Endothelial cell of umbilical vein (primary cell): ENCODE measurements around the gene TF. TPM values are rescaled to one million over a fixed set of nuclear protein-coding genes. Genes with fewer than 3 reads are reported as not detected.

Experiments used
- BruUV-seq: library from RNA; stranded (reverse); fragments of 400-500 nt; replicated peaks from 2 replicates; lab custom pipeline; 2021; lab: Mats Ljungman, UMichigan
- CTCF ChIA-PET: fragments of 300-600, 350-600 bp; sonication (Branson Sonifier 250); formaldehyde crosslinking; loops from one replicate; lab custom pipeline; 2021; ENCODE audit warnings: antibody characterized with exemption, inconsistent platforms; lab: Charles Lee
- POLR2A ChIA-PET: fragments of 300-600, 350-600 bp; sonication (Branson Sonifier 250); formaldehyde crosslinking; loops from one replicate; lab custom pipeline; 2021; ENCODE audit warnings: antibody characterized with exemption, inconsistent platforms; lab: Charles Lee
- DNase-seq: peaks from one replicate; pipeline ENCODE4 v3.0.0-alpha.2; 2011; ENCODE audit warnings: low read depth, low spot score
- FAIRE-seq: peaks from 2 replicates; lab custom pipeline; 2011; peaks lifted over from hg19 to GRCh38; lab: Jason Lieb, UNC
- H2AFZ ChIP-seq: 2 replicates; pipeline ENCODE4 v1.6.0; 2012; ENCODE audit warnings: low read depth, low read length, control low read depth, inconsistent platforms
- H3K27ac ChIP-seq: 2 replicates; pipeline ENCODE4 v1.5.1; 2011; ENCODE audit warnings: low read depth, mild to moderate bottlenecking, control low read depth, low read length, moderate library complexity; ENCODE audit not compliant: insufficient read depth
- H3K27me3 ChIP-seq, 2 experiments: 2 replicates each; pipeline versions ENCODE4 v1.6.0 to v1.6.1; 2011; ENCODE audit warnings: low read length in 2 of 2, mixed read lengths in 1 of 2; ENCODE audit not compliant: control insufficient read depth in 2 of 2, insufficient read depth in 2 of 2
- H3K36me3 ChIP-seq, 2 experiments: 2 replicates in 1 of 2; 3 replicates in 1 of 2; pipeline ENCODE4 v1.5.1; 2011; ENCODE audit warnings: low read length in 2 of 2, mild to moderate bottlenecking in 1 of 2, moderate library complexity in 1 of 2; ENCODE audit not compliant: control insufficient read depth in 2 of 2, insufficient read depth in 2 of 2; ENCODE audit errors: extremely low read depth in 1 of 2
- H3K4me1 ChIP-seq: 3 replicates; pipeline ENCODE4 v1.5.1; 2011; ENCODE audit warnings: mild to moderate bottlenecking, low read length; ENCODE audit not compliant: control insufficient read depth, insufficient read depth; ENCODE audit errors: extremely low read depth
- H3K4me2 ChIP-seq: 2 replicates; pipeline ENCODE4 v1.6.1; 2011; ENCODE audit warnings: low read length, control low read depth, mixed read lengths; ENCODE audit not compliant: insufficient read depth
- H3K4me3 ChIP-seq, 3 experiments: fragments of 200-600 bp in 1 of 3; sonication (generic), shearing (Covaris generic) in 1 of 3; replicated peaks in 1 of 3; 2 replicates each; pipeline ENCODE4 v1.5.1; 2011 to 2016; ENCODE audit warnings: control low read depth in 3 of 3, low read length in 3 of 3, mild to moderate bottlenecking in 2 of 3, inconsistent platforms in 1 of 3, low read depth in 1 of 3, moderate library complexity in 1 of 3; ENCODE audit not compliant: insufficient read depth in 1 of 3
- H3K79me2 ChIP-seq: 2 replicates; pipeline ENCODE4 v1.6.0; 2012; ENCODE audit warnings: low read length, inconsistent platforms; ENCODE audit not compliant: control insufficient read depth, insufficient read depth
- H3K9ac ChIP-seq: replicated peaks from 2 replicates; pipeline ENCODE3; 2011; ENCODE audit warnings: low read length, control low read depth; ENCODE audit not compliant: insufficient read depth; ENCODE audit errors: extremely low read depth
- H3K9me1 ChIP-seq: replicated peaks from 3 replicates; pipeline ENCODE4 v1.6.0; 2011; ENCODE audit warnings: mild to moderate bottlenecking, low read length; ENCODE audit not compliant: control insufficient read depth, insufficient read depth; ENCODE audit errors: extremely low read depth
- H3K9me3 ChIP-seq: replicated peaks from 2 replicates; pipeline ENCODE4 v1.5.1; 2012; ENCODE audit warnings: low read length, inconsistent platforms; ENCODE audit not compliant: control insufficient read depth, insufficient read depth
- H4K20me1 ChIP-seq: replicated peaks from 2 replicates; pipeline ENCODE3; 2011; ENCODE audit warnings: mild to moderate bottlenecking, low read length; ENCODE audit not compliant: control insufficient read depth, insufficient read depth; ENCODE audit errors: extremely low read depth
- EZH2 ChIP-seq: IDR thresholded peaks from 2 replicates; pipeline ENCODE4 v1.6.1; 2012; ENCODE audit warnings: borderline replicate concordance, low read depth, mild to moderate bottlenecking, moderate library complexity, low read length, inconsistent platforms; ENCODE audit not compliant: severe bottlenecking
- FOS ChIP-seq: IDR thresholded peaks from 2 replicates; pipeline ENCODE4 v1.6.1; 2011; ENCODE audit warnings: mild to moderate bottlenecking, low read length, moderate library complexity, borderline replicate concordance; ENCODE audit not compliant: insufficient read depth
- GATA2 ChIP-seq: IDR thresholded peaks from 2 replicates; pipeline ENCODE4 v1.7.0; 2011; ENCODE audit warnings: low read depth, mild to moderate bottlenecking, moderate library complexity, mixed read lengths, low read length; ENCODE audit not compliant: insufficient read length, insufficient read depth
- JUN ChIP-seq: IDR thresholded peaks from 2 replicates; pipeline ENCODE4 v1.6.1; 2011; ENCODE audit warnings: borderline replicate concordance, low read depth; ENCODE audit not compliant: insufficient read length, insufficient read depth
- MYC ChIP-seq: IDR thresholded peaks from one replicate; pipeline ENCODE4 v1.6.1; 2011; ENCODE audit warnings: mild to moderate bottlenecking, low read depth, low read length
- POLR2A ChIP-seq: IDR thresholded peaks from 2 replicates; pipeline ENCODE4 v1.6.1; 2012; ENCODE audit warnings: low read depth, mild to moderate bottlenecking, control low read depth, low read length
- POLR2AphosphoS5 ChIP-seq: IDR thresholded peaks from 2 replicates; pipeline ENCODE4 v1.6.1; 2012; ENCODE audit warnings: low read depth, mild to moderate bottlenecking, control low read depth, low read length, moderate library complexity; ENCODE audit not compliant: insufficient read depth
- dilution Hi-C: fragments of 300-500 bp; cut with MboI; formaldehyde crosslinking; loops from one replicate; pipeline ENCODE4 v1.15.0; 2019; ENCODE audit warnings: low sequenced_read_pairs; ENCODE audit not compliant: extremely low pct_ligation_motif_present
- intact Hi-C: fragments of 100-400 bp; cut with micrococcal nuclease; formaldehyde crosslinking; loops from one replicate; pipeline ENCODE4 v1.10.0; 2022
- polyA plus RNA-seq, 4 experiments: library from polyadenylated mRNA; depleted of rRNA in 3 of 4; stranded (reverse) in 3 of 4; unstranded in 1 of 4; fragments of >200 nt; gene quantifications; 2 replicates each; pipeline versions ENCODE4 v1.2.1 to v1.2.3, GENCODE V29; 2011 to 2012; ENCODE audit warnings: missing spikeins in 1 of 4
- total RNA-seq: library from RNA; stranded (reverse); gene quantifications from 2 replicates; pipeline ENCODE4 v1.2.3, GENCODE V29; 2021
- TF ChIP-seq, protein P1 (sequence below), 2 donors: IDR thresholded peaks; 1 replicate in 1 of 2; 2 replicates in 1 of 2; pipeline ENCODE4 v1.5.1; 2011; ENCODE audit warnings: low read length in 2 of 2, mild to moderate bottlenecking in 2 of 2, moderate library complexity in 2 of 2, control low read depth in 1 of 2, inconsistent platforms in 1 of 2, low read depth in 1 of 2; ENCODE audit not compliant: insufficient read depth in 1 of 2; ENCODE audit errors: extremely low read depth in 1 of 2
- TF ChIP-seq, protein P2 (sequence below): IDR thresholded peaks from 2 replicates; pipeline ENCODE4 v1.6.1; 2011; ENCODE audit not compliant: insufficient read depth, insufficient read length

Gene TF
- total and polyA plus RNA-seq, 2 donors (not counting 3 experiments of a cell fraction or from before 2014, with no cell fraction given), result 0.32 to 0.69 TPM

DNA sequence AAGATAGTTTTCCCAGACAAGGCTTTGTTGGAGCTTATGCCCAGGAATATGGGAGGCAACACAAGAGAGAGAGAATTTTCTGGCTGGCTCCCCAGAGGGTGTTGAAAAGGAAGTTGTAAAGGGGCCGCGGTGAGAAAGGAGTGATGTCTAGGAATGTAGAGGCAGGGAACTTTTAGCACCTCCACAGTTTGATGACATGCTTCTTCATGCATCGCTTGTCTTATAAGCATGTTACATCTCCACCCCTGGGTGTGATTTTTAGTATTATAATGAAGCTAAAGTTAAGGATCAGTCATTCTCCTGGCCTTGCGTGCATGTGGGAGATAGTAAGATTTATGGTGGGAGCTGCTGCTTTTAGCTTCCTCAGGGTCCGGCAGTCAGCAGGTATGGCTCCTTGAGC lies 32.8 kb upstream of the TF start:
- Histone ChIP-seq H3K9ac (no peak overlapping the region), H3K4me2 (no peak overlapping the region), H3K27ac (no peak overlapping the region), H3K27me3 (peaks cover 5 to 8% of the 10 kb centered on the region in 2 experiments), H3K9me3 (no peaks in the 10 kb centered on the region), H3K36me3 (no peaks in the 10 kb centered on the region), H3K79me2 (no peaks in the 10 kb centered on the region), H3K9me1 (no peaks in the 10 kb centered on the region), H3K4me1 (no peaks in the 10 kb centered on the region), H2AFZ (no peak overlapping the region), H3K4me3 (no peak overlapping the region), H4K20me1 (no peaks in the 10 kb centered on the region)
- no TSS peak for BruUV-seq
- ChIA-PET POLR2A (no interaction called here), CTCF (no interaction called here)
- no peak for TF ChIP-seq POLR2AphosphoS5
- FAIRE-seq (no peak), DNase-seq (no peak)
- intact Hi-C loops, result no loop called here
- dilution Hi-C loops, result no loop called here

DNA sequence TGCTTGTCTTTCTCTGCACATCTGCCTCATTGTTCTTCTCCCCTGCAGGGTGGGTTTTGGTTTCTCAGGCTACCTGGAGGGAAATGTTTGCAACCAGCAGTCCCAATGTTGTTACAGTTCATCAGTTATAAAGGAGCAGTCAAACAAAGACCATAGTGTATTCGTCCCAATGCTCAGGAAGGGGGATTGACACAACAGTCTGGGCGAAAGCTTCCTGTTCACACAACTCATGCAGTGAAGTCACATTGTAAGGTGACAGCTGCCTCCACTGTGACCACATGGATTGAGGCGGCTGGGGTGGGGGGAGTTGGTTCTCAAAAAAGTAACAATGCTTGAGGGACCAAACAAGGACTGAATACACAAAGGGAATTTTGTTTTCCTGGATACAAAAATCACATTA lies 28.8 kb upstream of the TF start:
- Histone ChIP-seq H3K9me1 (no peaks in the 10 kb centered on the region), H3K4me1 (no peaks in the 10 kb centered on the region), H2AFZ (no peak overlapping the region), H3K27me3 (peaks cover 5 to 14% of the 10 kb centered on the region in 2 experiments), H3K36me3 (no peaks in the 10 kb centered on the region), H3K79me2 (no peaks in the 10 kb centered on the region), H3K27ac (no peak overlapping the region), H4K20me1 (no peaks in the 10 kb centered on the region), H3K9me3 (no peaks in the 10 kb centered on the region), H3K4me2 (no peak overlapping the region), H3K9ac (no peak overlapping the region), H3K4me3 (no peak overlapping the region)
- no peak for FAIRE-seq
- POLR2A ChIA-PET, result no interaction called here
- no TSS peak for BruUV-seq
- dilution Hi-C loops, result no loop called here
- TF ChIP-seq GATA2 (no peak), POLR2A (no peak), MYC (no peak), JUN (no peak), POLR2AphosphoS5 (no peak), FOS (no peak), EZH2 (no peak)
- TF ChIP-seq, protein P1, sequence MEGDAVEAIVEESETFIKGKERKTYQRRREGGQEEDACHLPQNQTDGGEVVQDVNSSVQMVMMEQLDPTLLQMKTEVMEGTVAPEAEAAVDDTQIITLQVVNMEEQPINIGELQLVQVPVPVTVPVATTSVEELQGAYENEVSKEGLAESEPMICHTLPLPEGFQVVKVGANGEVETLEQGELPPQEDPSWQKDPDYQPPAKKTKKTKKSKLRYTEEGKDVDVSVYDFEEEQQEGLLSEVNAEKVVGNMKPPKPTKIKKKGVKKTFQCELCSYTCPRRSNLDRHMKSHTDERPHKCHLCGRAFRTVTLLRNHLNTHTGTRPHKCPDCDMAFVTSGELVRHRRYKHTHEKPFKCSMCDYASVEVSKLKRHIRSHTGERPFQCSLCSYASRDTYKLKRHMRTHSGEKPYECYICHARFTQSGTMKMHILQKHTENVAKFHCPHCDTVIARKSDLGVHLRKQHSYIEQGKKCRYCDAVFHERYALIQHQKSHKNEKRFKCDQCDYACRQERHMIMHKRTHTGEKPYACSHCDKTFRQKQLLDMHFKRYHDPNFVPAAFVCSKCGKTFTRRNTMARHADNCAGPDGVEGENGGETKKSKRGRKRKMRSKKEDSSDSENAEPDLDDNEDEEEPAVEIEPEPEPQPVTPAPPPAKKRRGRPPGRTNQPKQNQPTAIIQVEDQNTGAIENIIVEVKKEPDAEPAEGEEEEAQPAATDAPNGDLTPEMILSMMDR (IDR thresholded peaks at IDR 0.05; ENCODE audit: extremely low read depth in 1 of 2, insufficient read depth in 1 of 2, low read depth in 1 of 2, low read length in 2 of 2), result no peak
- TF ChIP-seq, protein P2, sequence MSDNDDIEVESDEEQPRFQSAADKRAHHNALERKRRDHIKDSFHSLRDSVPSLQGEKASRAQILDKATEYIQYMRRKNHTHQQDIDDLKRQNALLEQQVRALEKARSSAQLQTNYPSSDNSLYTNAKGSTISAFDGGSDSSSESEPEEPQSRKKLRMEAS, result no peak
- CTCF ChIA-PET, result no interaction called here
- no peak for DNase-seq
- intact Hi-C loops, result no loop called here
